Stomach smooth muscle (tissue), 2 donors: ENCODE data around the gene GRAP.
A peak's percentile ranks its signal among the peaks of the same experiment; 100 is the strongest.

ENCODE experiments used
- H3K27ac ChIP-seq: one replicate; pipeline ENCODE4 v1.7.0; 2013; ENCODE audit warnings: mild to moderate bottlenecking, low read length, inconsistent platforms
- H3K27me3 ChIP-seq, 2 donors: one replicate each; pipeline ENCODE4 v1.7.0; 2013; ENCODE audit warnings: low read length in 2 of 2; ENCODE audit not compliant: insufficient read depth in 2 of 2, control insufficient read depth in 1 of 2
- H3K36me3 ChIP-seq, 2 donors: one replicate each; pipeline ENCODE4 v1.7.0; 2013; ENCODE audit warnings: low read length in 2 of 2; ENCODE audit not compliant: control insufficient read depth in 2 of 2, insufficient read depth in 2 of 2
- H3K4me1 ChIP-seq: one replicate; pipeline ENCODE4 v1.7.0; 2013; ENCODE audit warnings: low read length; ENCODE audit not compliant: control insufficient read depth, insufficient read depth
- H3K4me3 ChIP-seq, 2 donors: one replicate each; pipeline ENCODE4 v1.7.0; 2013; ENCODE audit warnings: low read length in 2 of 2
- H3K9ac ChIP-seq, 2 donors: one replicate each; pipeline ENCODE4 v1.7.0; 2013; ENCODE audit warnings: low read length in 2 of 2, mild to moderate bottlenecking in 1 of 2
- H3K9me3 ChIP-seq, 2 donors: one replicate each; pipeline ENCODE4 v1.7.0; 2013; ENCODE audit warnings: low read length in 2 of 2; ENCODE audit not compliant: control insufficient read depth in 2 of 2
- donor health status: healthy.
- donor health status: Pancreatic carcinoma.

The GRAP gene

GRCh38 chr17:19006698-19007097, 40.1 kb downstream of the GRAP start:
- Histone ChIP-seq H3K4me1 (peaks cover 9% of the 10 kb centered on the region), H3K27me3 (no peaks in the 10 kb centered on the region), H3K27ac (no peak overlapping the region), H3K9me3 (peaks cover 0 to 6% of the 10 kb centered on the region in 2 donors), H3K4me3 (no peak overlapping the region), H3K9ac (no peak overlapping the region), H3K36me3 (no peaks in the 10 kb centered on the region)

- H3K36me3 ChIP-seq = no peaks in the 10 kb centered on the region
- no peak overlapping the region for H3K9ac ChIP-seq
- H3K4me3 ChIP-seq = no peak overlapping the region
- H3K27ac ChIP-seq = no peak overlapping the region
- H3K27me3 ChIP-seq = no peaks in the 10 kb centered on the region
- peaks cover 9% of the 10 kb centered on the region for H3K4me1 ChIP-seq
- peaks cover 0 to 6% of the 10 kb centered on the region in 2 donors for H3K9me3 ChIP-seq
Measured at GRCh38 chr17:19005789-19006430, 40.8 kb downstream of the GRAP start.

GRCh38 chr17:19005137-19005773, 41.5 kb downstream of the GRAP start:
- Histone ChIP-seq H3K36me3 (no peaks in the 10 kb centered on the region), H3K27ac (no peak overlapping the region), H3K9ac (peak overlapping the region; percentile 76 to 81), H3K4me1 (peaks cover 9% of the 10 kb centered on the region), H3K4me3 (peak overlapping the region; percentile 58 to 76), H3K9me3 (peaks cover 0 to 6% of the 10 kb centered on the region in 2 donors), H3K27me3 (no peaks in the 10 kb centered on the region)

GRCh38 chr17:19004421-19005136, 42.2 kb downstream of the GRAP start, which contains the start of gene FAM83G:
Gene FAM83G, minus strand, starts transcription at chr17:19004764. Its CDS starts 723 bp downstream, at chr17:19004041.
- Histone ChIP-seq H3K9me3 (peaks cover 0 to 6% of the 10 kb centered on the region in 2 donors), H3K9ac (peak within 1 kb of the TSS; percentile 76 to 81), H3K4me3 (peak within 1 kb of the TSS; percentile 65 to 76), H3K27ac (no peak within 1 kb of the TSS), H3K36me3 (no peaks in the 10 kb centered on the region), H3K4me1 (peaks cover 9% of the 10 kb centered on the region), H3K27me3 (no peaks in the 10 kb centered on the region)

- Histone ChIP-seq H3K27ac (no peak overlapping the region), H3K27me3 (no peaks in the 10 kb centered on the region), H3K4me3 (peak overlapping the region; percentile 65 to 76), H3K4me1 (peaks cover 9% of the 10 kb centered on the region), H3K9ac (peak overlapping the region; percentile 47 to 62), H3K36me3 (no peaks in the 10 kb centered on the region), H3K9me3 (peaks cover 0 to 6% of the 10 kb centered on the region in 2 donors)
Measured at GRCh38 chr17:19003543-19004420, 43.0 kb downstream of the GRAP start.

DNA sequence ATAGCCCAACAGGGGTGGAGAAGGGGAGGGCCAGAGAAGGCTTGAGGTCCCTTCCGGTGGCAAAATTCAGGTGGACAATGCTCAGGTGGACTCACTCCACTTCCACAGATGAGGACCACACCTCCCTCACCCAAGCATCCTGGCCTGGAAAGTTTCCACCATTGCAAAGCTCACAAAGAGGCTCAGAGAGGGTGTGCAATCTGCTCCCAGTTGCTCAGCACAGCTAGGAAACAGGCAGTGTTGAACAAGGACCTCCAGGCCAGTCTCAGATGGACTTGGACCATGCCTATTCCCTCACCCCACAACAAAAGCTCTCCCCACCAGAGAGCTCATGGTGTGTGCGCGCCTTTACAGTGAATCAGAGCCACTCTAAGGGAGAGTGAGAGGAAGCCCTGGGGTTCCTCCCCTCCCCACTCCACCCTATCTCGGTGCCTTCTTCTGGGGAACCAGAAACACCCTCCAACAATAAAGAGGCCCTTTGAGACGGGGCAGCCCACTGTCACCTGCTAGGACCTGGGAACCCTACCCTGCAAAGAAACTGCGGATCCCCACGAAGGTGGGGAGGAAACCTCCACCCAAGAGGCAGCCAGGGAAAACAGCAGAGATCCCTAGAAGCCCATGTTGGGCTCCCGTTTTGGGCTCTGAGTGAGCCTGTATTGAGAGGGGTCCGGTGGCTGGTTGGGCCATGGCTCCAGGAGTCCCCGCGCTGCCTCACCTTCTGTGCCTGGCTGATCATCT, 43.8 kb downstream of the GRAP start:
- peaks cover 9% of the 10 kb centered on the region for H3K4me1 ChIP-seq
- H3K9ac ChIP-seq = no peak overlapping the region
- no peak overlapping the region for H3K27ac ChIP-seq
- H3K36me3 ChIP-seq = no peaks in the 10 kb centered on the region
- H3K27me3 ChIP-seq = no peaks in the 10 kb centered on the region
- no peak overlapping the region for H3K4me3 ChIP-seq
- H3K9me3 ChIP-seq = peaks cover 0 to 6% of the 10 kb centered on the region in 2 donors

DNA sequence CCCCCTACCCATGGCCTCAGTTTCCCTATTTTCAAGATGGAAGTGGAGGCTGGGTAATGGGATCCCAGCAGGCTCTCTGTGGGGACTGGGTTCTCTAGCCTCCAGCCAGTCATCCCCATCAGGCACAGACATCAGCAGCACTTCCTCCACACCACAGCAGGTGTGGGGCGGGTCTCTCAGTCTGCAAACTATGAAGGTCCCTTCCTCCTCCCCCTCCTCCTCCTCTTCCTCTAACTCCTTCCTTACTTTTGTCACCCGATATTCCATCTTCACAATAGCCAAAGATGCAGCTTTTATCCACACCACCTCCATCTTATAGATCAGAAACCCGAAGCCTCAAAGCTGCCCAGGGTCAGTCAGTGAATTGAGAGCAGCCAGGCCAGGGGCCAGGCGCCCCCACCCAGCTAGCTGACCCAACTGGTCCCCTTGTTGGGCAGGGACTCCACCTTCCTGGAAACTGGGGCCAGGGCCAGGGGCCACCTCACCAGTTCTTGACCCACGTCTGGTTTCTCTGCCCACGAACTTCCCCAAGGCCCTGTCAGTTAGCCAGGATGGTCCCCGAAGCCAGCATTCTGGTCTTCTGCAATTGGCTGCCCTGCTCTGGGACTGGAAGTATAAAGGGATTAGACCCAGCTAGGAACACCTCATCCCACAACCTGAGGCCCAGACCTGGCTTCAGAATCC, 44.7 kb downstream of the GRAP start:
- H3K9me3 ChIP-seq = peaks cover 0 to 6% of the 10 kb centered on the region in 2 donors
- no peak overlapping the region for H3K27ac ChIP-seq
- no peaks in the 10 kb centered on the region for H3K27me3 ChIP-seq
- H3K4me3 ChIP-seq = no peak overlapping the region
- no peaks in the 10 kb centered on the region for H3K36me3 ChIP-seq
- H3K4me1 ChIP-seq = peaks cover 9% of the 10 kb centered on the region
- no peak overlapping the region for H3K9ac ChIP-seq

DNA sequence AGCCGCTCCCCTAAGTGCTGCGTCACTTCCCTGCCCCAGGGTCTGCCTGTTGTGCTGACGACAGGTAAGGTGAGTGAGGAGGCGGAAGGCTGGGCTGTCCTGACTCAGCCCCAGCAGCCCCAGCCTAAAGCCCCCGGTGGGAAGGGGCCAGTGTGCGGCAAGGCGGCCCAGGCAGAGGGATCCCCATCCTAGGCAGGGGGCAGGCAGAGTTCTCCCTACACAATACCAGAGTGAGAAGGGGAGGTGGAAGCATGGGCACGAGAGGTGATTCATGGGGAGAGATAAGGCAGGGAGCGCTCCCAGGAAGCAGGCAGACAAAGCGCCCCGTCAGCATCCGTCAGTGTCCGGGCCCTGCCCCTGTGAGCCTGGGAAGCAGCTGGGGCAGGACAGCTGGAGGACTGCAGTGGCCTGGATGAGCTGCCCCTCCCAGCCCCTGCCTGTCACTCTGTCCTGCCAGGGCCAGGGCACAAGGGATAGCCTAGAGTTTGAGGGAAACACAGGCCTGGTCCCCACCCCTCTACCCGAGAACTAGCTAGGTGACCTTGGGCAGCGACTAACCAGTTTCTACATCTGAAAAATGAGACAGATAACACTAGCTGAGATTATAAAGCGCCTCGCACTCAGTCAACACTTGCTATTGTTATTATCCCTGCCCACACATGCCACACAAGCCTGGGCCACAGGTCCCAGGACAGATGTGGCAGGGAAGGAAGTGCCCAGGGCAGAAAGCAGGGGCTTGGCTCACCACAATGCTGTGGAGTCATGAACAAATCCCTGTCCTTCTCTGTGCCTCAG, 46.0 kb downstream of the GRAP start:
- H3K9me3 ChIP-seq = peaks cover 0 to 9% of the 10 kb centered on the region in 2 donors
- H3K4me1 ChIP-seq = peaks cover 9% of the 10 kb centered on the region
- no peak overlapping the region for H3K9ac ChIP-seq
- H3K36me3 ChIP-seq = no peaks in the 10 kb centered on the region
- H3K4me3 ChIP-seq = no peak overlapping the region
- H3K27ac ChIP-seq = no peak overlapping the region
- no peaks in the 10 kb centered on the region for H3K27me3 ChIP-seq

- Histone ChIP-seq H3K36me3 (no peaks in the 10 kb centered on the region), H3K27me3 (no peaks in the 10 kb centered on the region), H3K27ac (no peak overlapping the region), H3K9me3 (peaks cover 0 to 9% of the 10 kb centered on the region in 2 donors), H3K9ac (no peak overlapping the region), H3K4me1 (peaks cover 5% of the 10 kb centered on the region), H3K4me3 (no peak overlapping the region)
Measured at GRCh38 chr17:18999911-19000310, 46.8 kb downstream of the GRAP start.
